ENCODE results near the gene ING4.
A peak's percentile ranks its signal among the peaks of the same experiment; 100 is the strongest.

The ING4 gene

DNA sequence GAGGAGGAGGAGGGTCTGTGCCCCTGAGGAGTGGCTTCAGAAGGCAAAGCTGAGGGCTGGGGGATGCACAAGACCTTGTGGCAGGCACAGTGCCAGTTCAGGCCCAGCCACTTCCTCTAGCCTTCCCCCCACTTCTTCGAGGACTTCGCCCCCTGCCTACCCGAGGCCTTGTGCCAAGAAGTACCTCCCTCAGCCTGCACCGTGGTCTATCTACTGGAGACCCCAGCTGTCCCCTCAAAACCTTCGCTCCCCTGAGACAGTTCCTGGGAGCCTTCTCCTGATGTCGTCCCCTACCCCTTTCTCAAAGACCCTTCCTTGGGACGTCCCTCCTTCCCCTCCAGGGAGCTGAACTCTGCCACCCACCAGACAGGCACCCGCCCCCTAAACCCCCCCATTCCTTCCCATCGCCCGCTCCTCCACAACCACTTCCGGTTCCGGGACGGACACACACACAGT lies 25.7 kb upstream of the ING4 start:
- peak overlapping the region; percentile 96 for H3K4me3 ChIP-seq (ENCODE audit: low read depth, low read length)

- H3K4me3 ChIP-seq (ENCODE audit: low read depth, low read length) = no peak overlapping the region
Measured at GRCh38 chr12:6685814-6686213, 22.9 kb upstream of the ING4 start.

DNA sequence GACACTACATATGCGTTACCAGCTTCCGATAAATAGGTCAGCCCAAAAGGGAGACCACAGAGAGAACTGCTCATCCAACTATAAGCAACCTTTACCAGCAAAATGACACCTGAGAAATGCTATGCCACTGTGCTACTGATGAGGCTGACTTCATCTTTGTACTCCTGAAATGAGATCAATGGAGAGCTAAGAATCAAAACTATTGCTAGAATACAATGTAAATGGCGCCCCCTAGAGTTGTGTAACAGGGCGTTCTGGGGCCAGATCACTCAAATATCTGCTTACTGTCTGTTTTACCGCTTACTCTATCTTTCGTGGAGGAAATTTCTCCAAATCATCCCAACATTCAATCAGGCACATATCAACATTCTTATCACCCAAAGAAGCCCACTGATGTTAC lies 21.7 kb upstream of the ING4 start:
- H3K4me3 ChIP-seq (ENCODE audit: low read depth, low read length) = no peak overlapping the region

DNA sequence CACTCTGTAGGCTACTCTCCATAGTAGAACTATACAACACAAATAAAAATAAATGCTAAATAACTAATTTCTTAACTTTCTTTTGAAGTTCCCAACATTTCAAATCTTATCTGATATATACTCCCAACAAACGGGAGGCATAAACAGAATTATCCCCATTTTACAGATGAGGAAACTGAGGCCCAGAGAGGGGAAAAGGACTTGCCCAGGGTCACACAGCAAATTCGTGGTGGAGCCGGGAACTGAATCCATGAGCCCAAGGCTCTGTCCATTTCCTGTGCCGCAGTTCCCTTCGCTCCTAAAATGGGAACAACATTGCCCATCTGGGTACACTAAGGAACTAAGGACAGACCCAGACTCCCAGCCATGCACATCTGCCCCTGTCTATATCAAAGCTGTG lies 14.0 kb upstream of the ING4 start:
- H3K4me3 ChIP-seq (ENCODE audit: low read depth, low read length) = no peak overlapping the region

GRCh38 chr12:6672143-6672542 lies 9.2 kb upstream of the ING4 start:
- no peak overlapping the region for H3K4me3 ChIP-seq (ENCODE audit: low read depth, low read length)

DNA sequence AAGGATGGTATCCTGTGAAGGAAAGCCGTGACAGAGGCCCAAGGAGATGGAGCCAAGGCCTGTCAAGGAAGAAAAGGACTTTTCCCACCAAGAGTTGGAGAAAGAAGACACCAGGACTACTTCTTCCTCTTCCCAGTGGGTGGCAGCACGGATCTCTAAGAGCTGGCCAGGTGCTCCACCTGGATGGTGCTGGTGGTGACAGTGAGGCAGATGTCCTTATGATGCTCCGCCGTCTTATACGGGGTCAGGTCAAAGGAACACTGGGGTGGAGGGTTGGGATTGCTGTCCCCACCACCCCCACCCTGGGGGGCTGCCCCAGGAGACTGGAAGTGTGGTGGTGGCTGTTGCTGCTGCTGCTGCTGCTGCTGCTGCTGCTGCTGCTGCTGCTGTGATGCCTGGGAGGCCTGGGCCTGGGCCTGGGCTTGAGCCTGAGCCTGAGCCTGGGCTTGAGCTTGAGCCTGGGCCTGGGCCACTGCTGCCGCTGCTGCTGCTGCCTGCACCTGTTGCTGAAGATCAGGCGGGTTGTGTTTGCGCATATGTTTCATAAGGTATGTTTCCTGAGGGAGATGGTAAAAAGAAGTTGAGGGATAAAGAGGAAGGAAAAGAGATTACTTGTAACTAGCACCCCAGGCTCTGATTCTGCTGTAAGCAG lies 4.8 kb upstream of the ING4 start:
- no peak overlapping the region for H3K4me3 ChIP-seq (ENCODE audit: low read depth, low read length)

- H3K4me3 ChIP-seq (ENCODE audit: low read depth, low read length) = no peak overlapping the region
Measured at GRCh38 chr12:6666211-6666610, 3.3 kb upstream of the ING4 start.

GRCh38 chr12:6664902-6665301 lies 2.0 kb upstream of the ING4 start:
- H3K4me3 ChIP-seq (ENCODE audit: low read depth, low read length) = no peak overlapping the region

DNA sequence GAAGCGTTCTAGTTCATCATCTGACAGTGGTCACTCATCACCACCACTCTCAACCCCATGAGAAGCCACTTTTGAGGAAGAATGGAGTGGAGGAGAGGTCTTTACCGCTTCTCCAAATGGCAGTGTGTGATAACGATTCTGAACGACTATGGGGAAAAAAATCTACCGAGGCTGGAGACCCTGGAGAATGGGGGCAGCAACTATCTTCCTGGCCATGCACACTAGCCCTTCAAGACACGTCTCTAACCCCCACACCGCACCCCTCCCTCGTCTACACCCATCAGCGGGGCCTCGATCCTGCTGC lies 365 bp downstream of the ING4 start:
- peak overlapping the region; percentile 95 for H3K4me3 ChIP-seq (ENCODE audit: low read depth, low read length)

DNA sequence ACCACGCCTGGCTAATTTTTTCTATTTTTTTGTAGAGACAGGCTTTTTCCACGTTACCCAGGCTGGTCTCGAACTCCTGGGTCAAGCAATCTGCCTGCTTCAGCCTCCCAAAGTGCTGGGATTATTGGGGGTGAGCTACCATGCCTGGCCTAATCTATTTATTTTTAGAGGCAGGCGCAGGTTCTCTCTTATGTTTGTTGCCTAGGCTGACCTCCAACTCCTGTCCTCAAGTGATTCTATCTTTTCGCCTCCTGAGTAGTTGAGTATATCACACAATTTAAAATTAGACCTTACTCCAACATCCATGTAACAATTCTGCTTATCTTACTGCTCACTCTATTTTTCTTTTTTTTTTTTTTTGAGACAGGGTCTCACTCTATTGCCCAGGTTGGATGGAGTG lies 8.9 kb downstream of the ING4 start:
- H3K4me3 ChIP-seq (ENCODE audit: low read depth, low read length) = no peak overlapping the region

GRCh38 chr12:6653342-6653741 lies 9.6 kb downstream of the ING4 start:
- no peak overlapping the region for H3K4me3 ChIP-seq (ENCODE audit: low read depth, low read length)

DNA sequence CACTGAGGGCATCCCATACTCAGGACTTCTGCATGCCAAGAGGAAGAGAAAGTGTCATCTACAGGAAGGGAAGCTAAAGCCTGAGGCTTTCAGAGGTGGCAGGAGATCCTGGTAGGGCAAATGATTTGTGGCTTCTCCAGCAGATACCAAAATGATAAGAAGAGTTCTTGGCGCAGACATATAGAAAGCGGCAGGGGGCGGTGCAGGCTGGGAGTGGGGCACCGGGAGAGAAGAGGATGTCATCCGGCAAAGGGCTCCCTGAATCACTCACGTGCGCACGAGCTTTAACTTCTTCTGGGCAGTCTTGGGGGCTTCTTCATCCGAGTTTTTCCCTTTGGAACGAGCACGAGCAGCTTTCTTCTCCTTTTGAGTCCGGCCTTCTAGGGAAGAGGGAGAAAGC lies 10.5 kb downstream of the ING4 start:
- no peak overlapping the region for H3K4me3 ChIP-seq (ENCODE audit: low read depth, low read length)

- H3K4me3 ChIP-seq (ENCODE audit: low read depth, low read length) = no peak overlapping the region
Measured at GRCh38 chr12:6650832-6651231, 12.1 kb downstream of the ING4 start.

DNA sequence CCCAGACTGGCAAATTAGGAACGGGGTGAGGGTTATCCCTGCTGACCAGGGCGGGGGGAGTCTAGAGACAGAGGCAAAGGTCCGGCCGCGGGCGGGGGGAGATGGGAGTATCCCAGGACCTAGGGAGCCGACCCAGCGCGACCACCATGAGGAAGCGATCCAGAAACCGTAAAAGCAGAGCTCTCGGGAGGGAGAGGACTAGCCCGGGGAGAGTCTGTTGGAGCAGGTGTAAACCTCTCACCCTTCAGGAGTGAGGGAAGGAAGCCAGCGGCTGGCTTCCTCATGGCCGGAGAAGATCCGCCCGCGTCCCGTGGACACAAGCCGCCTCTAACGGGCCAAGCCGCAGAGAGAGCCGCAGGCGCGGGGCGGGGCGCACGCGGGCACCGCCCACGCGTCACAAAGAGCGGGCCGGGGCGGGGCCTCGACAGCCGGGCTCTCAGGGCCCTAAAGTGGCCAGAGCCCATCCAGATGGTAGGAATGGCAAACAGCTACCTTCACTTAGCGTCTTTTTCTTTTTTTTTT lies 15.8 kb downstream of the ING4 start, which contains the start of gene ACRBP:
TSS of gene ACRBP (minus strand) at position 350 of the 522 bp plus-strand sequence. CDS start at position 284, 66 bp downstream.
- H3K4me3 ChIP-seq (ENCODE audit: low read depth, low read length) = peak within 1 kb of the TSS; percentile 59

DNA sequence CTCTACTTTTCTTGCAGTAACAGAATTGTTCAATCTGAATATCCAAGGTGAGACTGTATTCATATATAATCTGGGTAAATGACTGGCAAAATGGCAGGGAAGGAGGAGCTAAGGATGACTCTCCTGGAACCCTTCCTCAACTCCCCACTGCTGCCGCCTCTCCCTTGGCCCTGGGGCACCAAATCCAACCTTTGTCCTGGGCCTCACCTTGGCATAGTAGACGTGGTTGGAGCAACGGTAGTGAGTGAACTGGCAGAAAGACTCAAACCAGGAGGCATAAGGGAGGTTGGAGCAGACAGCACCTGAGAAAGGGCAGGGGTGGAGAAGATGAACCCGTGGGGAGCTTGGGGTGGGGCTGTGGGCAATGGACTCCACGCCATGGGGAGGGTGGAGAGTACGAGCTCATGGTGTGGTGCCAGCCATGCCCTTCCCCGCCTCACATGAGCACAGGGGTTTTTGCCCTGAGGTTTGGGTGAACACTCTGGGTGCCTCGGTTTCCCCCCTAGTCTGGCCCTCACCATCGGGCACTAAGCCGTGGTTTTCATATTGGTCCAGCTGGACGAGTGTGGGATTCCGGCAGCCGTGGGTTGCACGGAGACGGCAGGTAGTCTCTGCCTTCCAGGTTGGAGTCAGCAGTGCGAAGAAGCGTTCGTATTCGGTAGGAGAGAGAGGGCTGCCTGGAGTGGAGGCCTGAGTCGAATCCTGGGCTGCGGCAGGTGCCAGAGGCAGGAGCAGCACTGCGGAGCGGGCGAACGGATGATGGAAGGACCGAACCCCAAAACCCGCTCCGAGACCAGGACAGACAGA lies 16.4 kb downstream of the ING4 start:
- peak overlapping the region; percentile 59 for H3K4me3 ChIP-seq (ENCODE audit: low read depth, low read length)

- H3K4me3 ChIP-seq (ENCODE audit: low read depth, low read length) = no peak overlapping the region
Measured at GRCh38 chr12:6644903-6645302, 18.0 kb downstream of the ING4 start.

- H3K4me3 ChIP-seq (ENCODE audit: low read depth, low read length) = no peak overlapping the region
Measured at GRCh38 chr12:6644257-6644596, 18.7 kb downstream of the ING4 start.

DNA sequence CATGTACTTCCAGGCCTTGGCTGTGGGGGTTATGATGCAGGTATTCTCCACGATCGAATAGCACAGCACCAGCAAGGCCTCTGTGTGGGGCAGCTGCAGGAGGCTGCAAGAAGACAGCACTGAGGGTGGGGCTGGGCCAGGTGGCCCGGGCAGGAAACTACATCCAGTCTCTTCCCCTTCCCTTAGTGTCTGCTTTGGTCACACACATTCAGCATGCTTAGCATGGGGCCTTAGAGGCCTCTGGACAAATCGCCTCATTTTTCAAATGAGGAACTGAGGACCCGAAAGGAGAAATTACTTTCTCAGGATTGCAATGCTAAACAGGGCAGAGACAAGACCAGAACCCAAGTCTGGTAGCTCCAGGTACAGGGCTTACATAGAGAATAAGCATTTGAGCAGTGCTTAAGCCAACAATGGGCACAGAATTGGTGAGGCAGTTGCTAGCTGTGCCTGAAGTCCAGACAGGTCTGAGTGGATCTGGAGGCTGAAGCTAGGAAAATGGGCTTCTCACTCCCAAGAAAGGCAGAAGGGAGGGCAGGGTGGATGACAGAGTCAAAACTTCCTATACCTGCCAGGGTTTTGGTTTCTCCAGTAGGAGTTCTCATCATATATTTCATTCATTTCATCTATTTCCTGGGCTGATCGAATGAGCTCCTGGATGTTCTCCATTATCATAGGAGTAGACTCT lies 19.2 kb downstream of the ING4 start:
- H3K4me3 ChIP-seq (ENCODE audit: low read depth, low read length) = no peak overlapping the region

GRCh38 chr12:6641131-6641530 lies 21.8 kb downstream of the ING4 start:
- H3K4me3 ChIP-seq (ENCODE audit: low read depth, low read length) = no peak overlapping the region

- no peak overlapping the region for H3K4me3 ChIP-seq (ENCODE audit: low read depth, low read length)
Measured at GRCh38 chr12:6640497-6640896, 22.4 kb downstream of the ING4 start.

DNA sequence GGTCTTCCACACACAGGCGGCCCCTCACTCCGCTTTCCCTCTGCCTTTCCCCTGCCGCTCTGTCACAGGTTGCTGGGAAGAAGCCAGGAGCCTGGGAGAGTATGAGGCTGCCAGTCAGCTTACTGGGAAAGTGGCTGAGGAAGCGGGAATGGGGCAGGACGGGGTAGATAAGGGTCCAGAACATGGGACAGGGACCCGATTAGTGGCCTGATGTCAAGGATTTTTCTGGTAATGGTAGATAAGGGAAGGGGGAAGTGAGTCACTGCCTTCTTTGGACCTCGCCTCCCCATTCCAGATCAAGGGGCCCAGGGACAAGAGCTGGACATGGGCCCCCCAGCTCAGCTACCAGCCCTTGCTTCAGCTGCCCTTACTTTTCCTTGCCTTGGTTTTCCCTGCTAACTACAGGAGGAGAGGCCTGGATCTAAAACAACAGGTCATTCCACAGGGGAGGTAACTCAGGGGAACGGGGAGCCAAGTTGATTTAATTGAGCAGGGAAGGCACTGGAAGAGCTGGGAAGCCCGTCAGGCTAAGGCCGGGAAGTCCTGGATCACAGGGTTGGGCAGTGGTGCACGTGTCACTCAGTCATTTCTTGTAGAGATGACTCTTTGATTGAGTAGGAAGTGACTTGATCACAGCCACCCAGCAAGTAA lies 23.6 kb downstream of the ING4 start:
- H3K4me3 ChIP-seq (ENCODE audit: low read depth, low read length) = no peak overlapping the region

Data from iPS-11a (cell line).